GM10847 (cell line): Measurements from ENCODE around the gene SEPHS2.

Source experiments
- POLR2A ChIP-seq: IDR thresholded peaks from 2 replicates; pipeline ENCODE4 v1.6.1; 2011; ENCODE audit not compliant: insufficient read length; ENCODE audit errors: extremely low read depth

The SEPHS2 gene

GRCh38 chr16:30397056-30397455, 48.6 kb downstream of the SEPHS2 start:
- no peak for TF ChIP-seq POLR2A

GRCh38 chr16:30395992-30396585, 49.6 kb downstream of the SEPHS2 start:
- no peak for TF ChIP-seq POLR2A

- TF ChIP-seq POLR2A = peak; percentile 56
Measured at GRCh38 chr16:30395155-30395991, 50.3 kb downstream of the SEPHS2 start, which contains the start of gene ZNF48. ZNF48 (plus strand) TSS chr16:30395420; CDS start chr16:30395795, 375 bp downstream.

GRCh38 chr16:30394592-30395154, 51.0 kb downstream of the SEPHS2 start:
- no peak for TF ChIP-seq POLR2A
